ENCODE data around the gene WWOX.

Gene WWOX

DNA sequence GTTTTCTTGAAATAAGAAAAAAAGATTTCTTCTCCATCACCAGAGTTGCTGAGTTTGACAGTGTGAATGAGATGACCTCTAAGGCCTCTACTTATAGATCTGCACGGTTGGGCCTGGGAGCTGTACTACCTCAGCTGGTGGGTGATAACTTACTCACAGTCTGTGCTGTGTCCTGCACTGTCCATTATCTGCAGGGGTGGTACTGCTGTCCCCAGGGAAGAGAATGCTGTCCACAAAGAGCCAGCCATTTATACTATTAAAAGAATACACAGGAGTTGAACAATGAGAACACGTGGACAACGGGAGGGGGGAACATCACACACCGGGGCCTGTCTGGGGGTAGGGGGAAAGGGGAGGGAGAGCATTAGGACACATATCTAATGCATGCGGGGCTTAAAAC lies 655.3 kb downstream of the WWOX start:
- no peak for DNase-seq

- no peak for DNase-seq
These were observed 656.6 kb downstream of the WWOX start for GRCh38 chr16:78755751-78756661.

DNA sequence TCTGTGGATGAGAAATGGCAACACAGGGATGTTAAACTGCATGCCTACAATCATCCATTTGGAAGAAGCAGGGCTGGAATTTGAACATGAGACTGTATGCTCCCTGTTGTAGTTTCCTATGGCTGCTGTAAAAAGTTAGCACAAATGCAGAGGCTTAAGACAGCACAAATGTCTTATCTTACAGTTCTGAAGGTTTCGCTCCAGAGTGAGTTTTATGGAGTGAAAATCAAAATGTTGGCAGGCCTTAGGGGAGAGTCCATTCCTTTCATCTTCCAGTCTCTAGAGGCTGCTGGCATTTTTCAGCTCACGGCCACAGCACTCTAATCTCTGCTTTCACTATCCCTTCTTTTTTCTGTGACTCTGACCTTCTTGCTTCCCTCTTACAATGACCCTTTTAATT lies 660.1 kb downstream of the WWOX start:
- no peak for DNase-seq

GRCh38 chr16:78760611-78761010 lies 661.2 kb downstream of the WWOX start:
- DNase-seq = no peak

GRCh38 chr16:78761427-78761826 lies 662.0 kb downstream of the WWOX start:
- no peak for DNase-seq

DNA sequence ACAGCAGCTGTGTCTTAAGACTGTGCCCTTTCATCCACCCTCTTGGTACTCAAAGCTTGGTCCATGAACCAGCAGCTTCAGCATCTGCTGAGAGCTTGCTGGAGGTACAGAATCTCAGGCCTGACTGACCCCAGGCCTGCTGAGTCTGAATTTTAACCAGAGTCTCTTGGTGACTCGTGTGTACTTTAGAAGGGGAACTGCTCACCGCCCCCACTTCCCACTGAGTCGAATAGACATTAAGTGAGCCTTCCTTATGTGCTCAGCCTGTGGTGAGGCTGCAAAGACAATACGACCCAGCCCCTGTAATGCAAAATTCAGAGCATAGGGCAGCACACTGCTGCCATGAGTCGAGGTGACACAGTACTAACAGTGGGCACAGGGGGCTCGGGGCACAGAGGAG lies 662.8 kb downstream of the WWOX start:
- no peak for DNase-seq

- DNase-seq = no peak
These were observed 664.5 kb downstream of the WWOX start for GRCh38 chr16:78763821-78764440.

DNA sequence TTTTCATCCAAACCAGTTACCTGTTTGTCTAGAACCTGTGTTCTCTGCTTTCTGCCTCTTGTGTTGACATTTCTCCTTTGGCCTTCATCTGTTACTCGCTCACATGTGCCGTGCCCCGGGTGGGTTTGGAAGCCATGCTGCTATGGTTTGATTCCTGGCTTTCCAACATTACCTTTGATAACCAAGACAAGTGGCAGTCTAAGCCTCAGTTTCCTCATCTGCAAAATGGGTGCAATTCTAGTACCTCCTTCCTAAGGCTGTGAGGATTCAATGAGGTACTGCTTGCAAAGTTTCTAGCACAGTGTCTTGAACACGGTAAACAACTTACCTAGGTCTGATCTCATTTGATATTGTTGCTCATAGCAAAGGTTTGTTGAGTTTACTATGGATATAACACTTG lies 665.0 kb downstream of the WWOX start:
- DNase-seq = no peak

GRCh38 chr16:78768226-78768625 lies 668.8 kb downstream of the WWOX start:
- no peak for DNase-seq

- DNase-seq = no peak
These were observed 669.3 kb downstream of the WWOX start for GRCh38 chr16:78768718-78769117.

- peak; percentile 74 for DNase-seq
These were observed 671.1 kb downstream of the WWOX start for GRCh38 chr16:78770353-78771091.

- DNase-seq = no peak
These were observed 673.8 kb downstream of the WWOX start for GRCh38 chr16:78773291-78773702.

DNA sequence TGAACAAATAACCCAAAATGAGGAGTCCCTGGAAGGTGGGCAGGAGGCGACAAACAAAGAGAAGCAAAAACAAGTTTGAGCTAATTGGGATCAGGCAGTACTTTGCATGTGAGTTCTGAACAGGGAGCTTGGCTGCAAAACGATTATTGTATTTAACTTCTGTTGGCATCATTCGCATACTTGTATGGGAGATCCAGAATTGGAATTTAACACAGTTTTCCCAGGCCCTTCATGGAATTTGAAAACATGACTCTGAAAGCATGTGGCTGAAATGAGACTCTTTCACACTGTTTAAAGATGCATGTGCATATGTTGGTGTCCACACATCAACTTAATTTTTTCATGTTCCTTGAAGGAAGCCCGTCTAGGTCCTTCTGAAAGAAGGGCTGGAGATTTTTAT lies 674.3 kb downstream of the WWOX start:
- no peak for DNase-seq

GRCh38 chr16:78775161-78775561 lies 675.7 kb downstream of the WWOX start:
- DNase-seq = no peak

GRCh38 chr16:78778101-78779004 lies 678.9 kb downstream of the WWOX start:
- no peak for DNase-seq

- DNase-seq = no peak
These were observed 681.4 kb downstream of the WWOX start for GRCh38 chr16:78780808-78781207.

DNA sequence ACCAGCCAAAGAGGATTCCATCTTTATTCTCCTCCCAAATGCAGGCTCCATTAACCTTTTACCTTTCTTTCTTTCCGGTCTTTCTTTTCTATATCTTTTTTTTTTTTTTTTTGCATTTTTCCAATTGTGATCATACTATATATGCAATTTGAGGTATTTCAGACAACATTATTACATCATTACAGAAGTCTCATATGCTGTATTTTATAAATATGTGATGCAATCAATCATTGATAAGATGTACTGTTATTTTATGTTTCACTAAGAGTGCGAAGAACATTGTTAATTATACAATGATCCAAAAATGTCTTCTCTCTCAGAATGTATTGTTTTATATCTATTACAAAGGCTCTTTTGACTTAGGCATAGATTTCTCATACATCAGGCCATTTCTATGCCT lies 683.1 kb downstream of the WWOX start:
- DNase-seq = no peak

GRCh38 chr16:78783570-78784079 lies 684.2 kb downstream of the WWOX start:
- DNase-seq = no peak

GRCh38 chr16:78784771-78785170 lies 685.3 kb downstream of the WWOX start:
- no peak for DNase-seq

DNA sequence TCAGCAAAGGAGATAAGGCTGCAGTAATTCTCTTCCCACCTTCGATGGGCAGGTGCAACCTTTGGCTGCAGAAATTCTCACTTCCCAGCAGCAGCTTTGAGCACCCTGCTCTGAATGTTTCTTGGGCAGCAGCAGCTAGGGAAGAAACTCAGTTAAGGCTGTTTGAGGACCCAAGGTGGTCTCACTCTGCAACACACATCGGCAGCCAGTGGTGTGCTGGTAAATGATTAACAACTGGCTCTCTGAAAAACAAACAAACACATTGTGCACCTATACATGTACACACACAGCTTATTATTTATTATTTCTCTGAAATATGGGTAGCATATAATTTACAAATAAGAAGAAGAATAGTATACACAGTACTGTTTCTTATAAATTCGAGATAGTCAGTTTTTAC lies 685.8 kb downstream of the WWOX start:
- no peak for DNase-seq

DNA sequence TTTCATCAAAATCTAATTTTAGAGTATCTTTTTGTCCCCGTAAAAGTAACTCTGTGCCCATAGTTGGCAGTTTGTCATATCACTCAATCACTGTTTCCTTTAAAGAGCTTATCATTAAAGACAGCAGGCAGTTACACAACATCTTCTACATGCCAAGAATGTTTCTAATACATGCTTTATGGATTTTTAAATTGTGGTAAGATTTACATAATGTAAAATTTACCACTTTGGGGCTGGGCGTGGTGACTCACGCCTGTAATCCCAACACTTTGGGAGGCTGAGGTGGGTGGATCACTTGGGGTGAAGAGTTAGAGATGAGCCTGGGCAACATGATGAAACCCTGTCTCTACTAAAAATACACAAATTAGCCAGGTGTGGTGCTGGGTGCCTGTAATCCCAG lies 687.2 kb downstream of the WWOX start:
- no peak for DNase-seq

DNA sequence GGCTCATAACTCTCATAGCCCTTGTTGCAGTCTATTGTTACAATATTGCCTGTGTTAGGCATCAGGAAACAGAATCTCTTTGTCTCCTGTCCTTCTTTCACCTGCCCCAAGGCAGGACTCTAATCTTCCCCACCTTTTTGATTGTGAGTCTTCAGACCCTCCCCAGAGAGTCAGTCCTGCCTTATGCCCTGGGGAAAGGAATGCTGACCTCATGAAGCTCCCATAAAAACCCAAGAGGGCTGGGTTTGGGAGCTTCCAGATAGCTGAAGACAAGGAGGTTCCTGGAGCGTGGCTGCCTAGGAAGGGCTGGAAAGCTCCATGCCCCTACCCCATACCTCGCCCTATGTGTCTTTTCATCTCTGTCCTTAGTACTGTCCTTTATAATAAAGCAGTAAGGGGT lies 688.8 kb downstream of the WWOX start:
- no peak for DNase-seq

Measured in CD4-positive, alpha-beta T cell treated with Interferon gamma for 1 hour (primary cell).